Ovary (tissue), 3 donors: ENCODE measurements around the gene KCNIP4.

Source experiments
- POLR2A ChIP-seq: fragments of 450-650 bp; IDR thresholded peaks from one replicate; pipeline ENCODE4 v1.6.1; 2017; ENCODE audit warnings: antibody characterized with exemption, mild to moderate bottlenecking, moderate library complexity
- TF ChIP-seq, protein P1 (sequence below), 3 donors: fragments of 450-650 bp in 2 of 3; fragments of 200-600 bp in 1 of 3; IDR thresholded peaks; one replicate each; pipeline versions ENCODE4 v1.5.1 to v1.8.0; 2016 to 2022; ENCODE audit warnings: antibody characterized with exemption in 3 of 3, mild to moderate bottlenecking in 1 of 3
- donor health status: DM: no; HTN: no; CAD: no.

- TF ChIP-seq POLR2A: no peak
- TF ChIP-seq, protein P1, sequence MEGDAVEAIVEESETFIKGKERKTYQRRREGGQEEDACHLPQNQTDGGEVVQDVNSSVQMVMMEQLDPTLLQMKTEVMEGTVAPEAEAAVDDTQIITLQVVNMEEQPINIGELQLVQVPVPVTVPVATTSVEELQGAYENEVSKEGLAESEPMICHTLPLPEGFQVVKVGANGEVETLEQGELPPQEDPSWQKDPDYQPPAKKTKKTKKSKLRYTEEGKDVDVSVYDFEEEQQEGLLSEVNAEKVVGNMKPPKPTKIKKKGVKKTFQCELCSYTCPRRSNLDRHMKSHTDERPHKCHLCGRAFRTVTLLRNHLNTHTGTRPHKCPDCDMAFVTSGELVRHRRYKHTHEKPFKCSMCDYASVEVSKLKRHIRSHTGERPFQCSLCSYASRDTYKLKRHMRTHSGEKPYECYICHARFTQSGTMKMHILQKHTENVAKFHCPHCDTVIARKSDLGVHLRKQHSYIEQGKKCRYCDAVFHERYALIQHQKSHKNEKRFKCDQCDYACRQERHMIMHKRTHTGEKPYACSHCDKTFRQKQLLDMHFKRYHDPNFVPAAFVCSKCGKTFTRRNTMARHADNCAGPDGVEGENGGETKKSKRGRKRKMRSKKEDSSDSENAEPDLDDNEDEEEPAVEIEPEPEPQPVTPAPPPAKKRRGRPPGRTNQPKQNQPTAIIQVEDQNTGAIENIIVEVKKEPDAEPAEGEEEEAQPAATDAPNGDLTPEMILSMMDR (IDR thresholded peaks at IDR 0.05): no peak
Measured at GRCh38 chr4:21885241-21885640, 63.3 kb downstream of the KCNIP4 start.
